ENCODE data around the gene ZNF343.

GRCh38 chr20:2508631-2509467 is at the start of gene ZNF343:
- TF ChIP-seq, protein P1, sequence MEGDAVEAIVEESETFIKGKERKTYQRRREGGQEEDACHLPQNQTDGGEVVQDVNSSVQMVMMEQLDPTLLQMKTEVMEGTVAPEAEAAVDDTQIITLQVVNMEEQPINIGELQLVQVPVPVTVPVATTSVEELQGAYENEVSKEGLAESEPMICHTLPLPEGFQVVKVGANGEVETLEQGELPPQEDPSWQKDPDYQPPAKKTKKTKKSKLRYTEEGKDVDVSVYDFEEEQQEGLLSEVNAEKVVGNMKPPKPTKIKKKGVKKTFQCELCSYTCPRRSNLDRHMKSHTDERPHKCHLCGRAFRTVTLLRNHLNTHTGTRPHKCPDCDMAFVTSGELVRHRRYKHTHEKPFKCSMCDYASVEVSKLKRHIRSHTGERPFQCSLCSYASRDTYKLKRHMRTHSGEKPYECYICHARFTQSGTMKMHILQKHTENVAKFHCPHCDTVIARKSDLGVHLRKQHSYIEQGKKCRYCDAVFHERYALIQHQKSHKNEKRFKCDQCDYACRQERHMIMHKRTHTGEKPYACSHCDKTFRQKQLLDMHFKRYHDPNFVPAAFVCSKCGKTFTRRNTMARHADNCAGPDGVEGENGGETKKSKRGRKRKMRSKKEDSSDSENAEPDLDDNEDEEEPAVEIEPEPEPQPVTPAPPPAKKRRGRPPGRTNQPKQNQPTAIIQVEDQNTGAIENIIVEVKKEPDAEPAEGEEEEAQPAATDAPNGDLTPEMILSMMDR (IDR thresholded peaks at IDR 0.05; ENCODE audit: extremely low read depth in 1 of 2, insufficient read depth in 1 of 2, low read depth in 1 of 2, low read length in 2 of 2) = no peak
- TF ChIP-seq POLR2A (IDR thresholded peaks at IDR 0.05; ENCODE audit: low read depth, low read length) (peak; percentile 86), EZH2 (IDR thresholded peaks at IDR 0.05; ENCODE audit: borderline replicate concordance, low read depth, low read length, severe bottlenecking) (no peak), POLR2AphosphoS5 (IDR thresholded peaks at IDR 0.05; ENCODE audit: insufficient read depth, low read depth, low read length) (peak; percentile 54), JUN (IDR thresholded peaks at IDR 0.05; ENCODE audit: borderline replicate concordance, insufficient read depth, insufficient read length, low read depth) (no peak), MAX (IDR thresholded peaks at IDR 0.05; ENCODE audit: insufficient read depth, insufficient read length) (no peak)
